Subcutaneous abdominal adipose tissue (tissue), 5 donors: ENCODE data around the gene RAPGEF5.

Source experiments
- H3K27ac ChIP-seq: one replicate; pipeline ENCODE4 v1.7.0; 2013; ENCODE audit warnings: low read depth, mild to moderate bottlenecking, inconsistent platforms, low read length, moderate library complexity
- H3K27me3 ChIP-seq, 5 donors: one replicate each; pipeline ENCODE4 v1.7.0; 2013; ENCODE audit warnings: low read length in 5 of 5, inconsistent platforms in 1 of 5; ENCODE audit not compliant: control insufficient read depth in 5 of 5, insufficient read depth in 4 of 5
- H3K36me3 ChIP-seq, 5 donors: one replicate each; pipeline ENCODE4 v1.7.0; 2013; ENCODE audit warnings: low read length in 5 of 5; ENCODE audit not compliant: control insufficient read depth in 5 of 5, insufficient read depth in 5 of 5
- H3K4me1 ChIP-seq, 5 donors: one replicate each; pipeline ENCODE4 v1.7.0; 2013; ENCODE audit warnings: low read length in 5 of 5, mild to moderate bottlenecking in 3 of 5, moderate library complexity in 1 of 5; ENCODE audit not compliant: control insufficient read depth in 5 of 5, insufficient read depth in 5 of 5
- H3K4me3 ChIP-seq, 5 donors: one replicate each; pipeline ENCODE4 v1.7.0; 2013; ENCODE audit warnings: low read length in 5 of 5, low read depth in 1 of 5
- H3K9ac ChIP-seq, 5 donors: one replicate each; pipeline ENCODE4 v1.7.0; 2013; ENCODE audit warnings: low read length in 5 of 5, mild to moderate bottlenecking in 4 of 5, moderate library complexity in 3 of 5
- H3K9me3 ChIP-seq, 5 donors: one replicate each; pipeline ENCODE4 v1.7.0; 2013; ENCODE audit warnings: low read length in 5 of 5; ENCODE audit not compliant: control insufficient read depth in 5 of 5
- donor health status: healthy.
- donor health status: healthy.
- donor health status: healthy.
- donor health status: healthy.
- donor health status: healthy.

The RAPGEF5 gene

DNA sequence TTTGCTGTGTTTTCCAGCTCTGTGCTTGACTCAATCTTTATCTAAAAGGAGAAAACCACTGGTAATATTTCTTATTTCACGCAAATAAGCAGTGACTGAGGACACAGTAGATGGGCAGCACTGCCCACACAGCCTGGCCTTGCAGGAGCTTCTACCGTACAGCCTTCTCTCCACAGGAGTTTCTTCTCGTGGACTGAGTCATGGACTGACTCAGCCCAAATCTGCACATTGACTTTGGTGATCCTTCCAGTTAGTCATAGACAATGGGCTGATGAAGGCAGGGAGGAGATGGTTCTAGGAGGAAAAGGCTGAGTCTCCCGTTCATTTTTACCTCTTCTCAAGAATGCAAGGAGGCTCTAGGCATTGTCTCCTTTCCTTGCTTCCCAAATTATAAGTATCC lies 200.7 kb downstream of the RAPGEF5 start:
- Histone ChIP-seq H3K4me1 (peaks cover 0 to 9% (median 0%) of the 10 kb centered on the region in 5 donors), H3K4me3 (no peak overlapping the region), H3K36me3 (peaks cover 0 to 10% (median 4%) of the 10 kb centered on the region in 5 donors), H3K27me3 (no peaks in the 10 kb centered on the region), H3K27ac (no peak overlapping the region), H3K9me3 (no peaks in the 10 kb centered on the region), H3K9ac (no peak overlapping the region)

- peaks cover 0 to 13% (median 4%) of the 10 kb centered on the region in 5 donors for H3K36me3 ChIP-seq
- H3K4me1 ChIP-seq = peaks cover 0 to 9% (median 0%) of the 10 kb centered on the region in 5 donors
- H3K9me3 ChIP-seq = no peaks in the 10 kb centered on the region
- H3K27ac ChIP-seq = no peak overlapping the region
- H3K27me3 ChIP-seq = no peaks in the 10 kb centered on the region
- H3K4me3 ChIP-seq = no peak overlapping the region
- H3K9ac ChIP-seq = no peak overlapping the region
Measured at GRCh38 chr7:22154143-22154529, 202.8 kb downstream of the RAPGEF5 start.

- no peaks in the 10 kb centered on the region for H3K27me3 ChIP-seq
- H3K9me3 ChIP-seq = no peaks in the 10 kb centered on the region
- no peak overlapping the region for H3K4me3 ChIP-seq
- peaks cover 0 to 18% (median 8%) of the 10 kb centered on the region in 5 donors for H3K36me3 ChIP-seq
- H3K27ac ChIP-seq = no peak overlapping the region
- H3K4me1 ChIP-seq = peaks cover 0 to 9% (median 0%) of the 10 kb centered on the region in 5 donors
- no peak overlapping the region for H3K9ac ChIP-seq
Measured at GRCh38 chr7:22153432-22154142, 203.4 kb downstream of the RAPGEF5 start.

GRCh38 chr7:22152690-22153089 lies 204.3 kb downstream of the RAPGEF5 start:
- no peak overlapping the region for H3K27ac ChIP-seq

GRCh38 chr7:22151901-22152300 lies 205.1 kb downstream of the RAPGEF5 start:
- Histone ChIP-seq H3K4me3 (no peak overlapping the region), H3K4me1 (peaks cover 0 to 10% (median 6%) of the 10 kb centered on the region in 5 donors), H3K36me3 (peaks cover 0 to 16% (median 9%) of the 10 kb centered on the region in 5 donors), H3K9ac (no peak overlapping the region), H3K27me3 (no peaks in the 10 kb centered on the region), H3K27ac (no peak overlapping the region), H3K9me3 (no peaks in the 10 kb centered on the region)

More at GRCh38 chr7:22152690-22153089, 204.3 kb downstream of the RAPGEF5 start:
- Histone ChIP-seq H3K9me3 (no peaks in the 10 kb centered on the region), H3K27me3 (no peaks in the 10 kb centered on the region), H3K36me3 (peaks cover 0 to 19% (median 9%) of the 10 kb centered on the region in 5 donors), H3K4me1 (peaks cover 0 to 9% (median 3%) of the 10 kb centered on the region in 5 donors), H3K9ac (no peak overlapping the region), H3K4me3 (no peak overlapping the region)

GRCh38 chr7:22150221-22150620 lies 206.7 kb downstream of the RAPGEF5 start:
- H3K27me3 ChIP-seq = no peaks in the 10 kb centered on the region
- no peaks in the 10 kb centered on the region for H3K9me3 ChIP-seq
- peaks cover 0 to 10% (median 7%) of the 10 kb centered on the region in 5 donors for H3K4me1 ChIP-seq
- H3K4me3 ChIP-seq = no peak overlapping the region
- no peak overlapping the region for H3K27ac ChIP-seq
- H3K9ac ChIP-seq = no peak overlapping the region
- H3K36me3 ChIP-seq = peaks cover 0 to 15% (median 4%) of the 10 kb centered on the region in 5 donors

DNA sequence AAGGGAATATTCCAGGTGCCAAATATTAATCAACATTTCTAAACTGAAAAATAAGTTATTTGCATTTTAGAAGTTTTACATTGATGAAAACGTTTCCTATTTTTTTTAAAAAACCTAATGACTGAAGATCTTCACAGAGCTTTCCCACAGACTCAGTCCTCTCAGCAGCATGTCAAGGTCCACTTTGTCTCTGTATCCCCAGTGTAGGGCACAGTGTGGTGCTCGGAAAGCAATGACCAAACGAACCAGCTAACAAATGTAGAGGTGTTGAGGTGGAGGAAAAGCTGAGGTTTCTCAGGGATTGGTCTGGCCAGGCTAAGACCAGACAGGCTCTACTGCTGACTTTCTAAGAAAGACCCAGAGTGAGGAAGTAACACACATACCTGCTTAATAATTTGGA lies 209.1 kb downstream of the RAPGEF5 start:
- Histone ChIP-seq H3K4me1 (peaks cover 0 to 7% (median 3%) of the 10 kb centered on the region in 5 donors), H3K9ac (no peak overlapping the region), H3K27me3 (no peaks in the 10 kb centered on the region), H3K4me3 (no peak overlapping the region), H3K36me3 (peaks cover 0 to 28% (median 9%) of the 10 kb centered on the region in 5 donors), H3K27ac (no peak overlapping the region), H3K9me3 (no peaks in the 10 kb centered on the region)

GRCh38 chr7:22146961-22147512 lies 209.9 kb downstream of the RAPGEF5 start:
- peak overlapping the region; percentile 21 to 56 (median 47) for H3K4me3 ChIP-seq
- no peak overlapping the region for H3K27ac ChIP-seq
- no peak overlapping the region for H3K9ac ChIP-seq
- peaks cover 0 to 7% (median 3%) of the 10 kb centered on the region in 5 donors for H3K4me1 ChIP-seq
- no peaks in the 10 kb centered on the region for H3K27me3 ChIP-seq
- peaks cover 0 to 32% (median 13%) of the 10 kb centered on the region in 5 donors for H3K36me3 ChIP-seq
- H3K9me3 ChIP-seq = no peaks in the 10 kb centered on the region

DNA sequence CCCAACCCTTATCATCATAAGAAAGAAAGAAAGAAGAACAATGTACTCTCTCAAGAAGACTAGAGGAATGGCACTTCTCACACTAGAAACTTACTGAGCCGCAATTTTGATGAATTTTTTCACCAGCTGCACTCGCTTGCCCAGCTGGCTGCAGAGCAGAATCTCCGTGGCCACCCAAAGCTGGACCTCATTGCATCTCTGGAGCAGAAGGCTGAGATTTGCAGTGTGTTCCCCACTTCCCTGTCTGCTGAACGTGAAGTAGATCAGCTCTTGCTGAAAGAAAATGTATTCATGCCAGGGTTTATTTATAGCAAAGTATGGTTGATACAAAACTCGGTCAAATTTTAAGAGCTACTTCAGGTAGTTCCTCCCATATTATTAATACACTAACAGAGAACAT lies 212.0 kb downstream of the RAPGEF5 start:
- Histone ChIP-seq H3K9me3 (no peaks in the 10 kb centered on the region), H3K27me3 (no peaks in the 10 kb centered on the region), H3K36me3 (peaks cover 0 to 40% (median 20%) of the 10 kb centered on the region in 5 donors), H3K4me1 (peaks cover 0 to 7% (median 3%) of the 10 kb centered on the region in 5 donors), H3K9ac (no peak overlapping the region), H3K4me3 (no peak overlapping the region), H3K27ac (no peak overlapping the region)

GRCh38 chr7:22143491-22143890 lies 213.5 kb downstream of the RAPGEF5 start:
- no peaks in the 10 kb centered on the region for H3K27me3 ChIP-seq
- H3K4me1 ChIP-seq = peaks cover 0 to 7% (median 3%) of the 10 kb centered on the region in 5 donors
- H3K27ac ChIP-seq = no peak overlapping the region
- H3K36me3 ChIP-seq = peaks cover 0 to 39% (median 27%) of the 10 kb centered on the region in 5 donors
- no peak overlapping the region for H3K4me3 ChIP-seq
- no peak overlapping the region for H3K9ac ChIP-seq
- no peaks in the 10 kb centered on the region for H3K9me3 ChIP-seq
